ENCODE results near the gene FAIM2.

The FAIM2 gene

GRCh38 chr12:49903700-49904423 lies at the start of gene FAIM2:
Gene FAIM2, minus strand, starts transcription at chr12:49903900. Its CDS starts 108 bp downstream, at chr12:49903792.
- DNase-seq (ENCODE audit: low spot score) (no peak), FAIRE-seq (no peak)

DNA sequence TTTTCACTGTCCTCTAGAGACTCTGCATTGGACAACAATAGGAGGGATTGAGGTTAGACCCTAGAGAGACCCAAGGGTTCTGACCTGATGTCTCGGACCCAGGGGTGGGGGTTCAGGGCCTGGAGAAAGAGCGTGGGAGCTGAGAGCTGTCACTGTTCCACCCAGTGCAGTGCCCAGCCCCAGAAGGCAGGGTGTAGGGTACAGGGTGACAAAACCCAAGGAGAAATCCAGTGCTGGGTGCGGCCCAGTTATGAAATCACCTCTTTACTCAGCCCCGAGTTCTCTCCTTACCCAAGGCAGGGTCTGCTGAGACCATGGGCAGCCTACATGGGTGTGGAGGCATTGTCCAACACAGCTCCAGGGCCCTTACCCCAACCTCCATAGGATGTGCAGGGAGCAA lies 49.5 kb upstream of the FAIM2 start:
- DNase-seq (ENCODE audit: low spot score), result no peak
- FAIRE-seq, result no peak

DNA sequence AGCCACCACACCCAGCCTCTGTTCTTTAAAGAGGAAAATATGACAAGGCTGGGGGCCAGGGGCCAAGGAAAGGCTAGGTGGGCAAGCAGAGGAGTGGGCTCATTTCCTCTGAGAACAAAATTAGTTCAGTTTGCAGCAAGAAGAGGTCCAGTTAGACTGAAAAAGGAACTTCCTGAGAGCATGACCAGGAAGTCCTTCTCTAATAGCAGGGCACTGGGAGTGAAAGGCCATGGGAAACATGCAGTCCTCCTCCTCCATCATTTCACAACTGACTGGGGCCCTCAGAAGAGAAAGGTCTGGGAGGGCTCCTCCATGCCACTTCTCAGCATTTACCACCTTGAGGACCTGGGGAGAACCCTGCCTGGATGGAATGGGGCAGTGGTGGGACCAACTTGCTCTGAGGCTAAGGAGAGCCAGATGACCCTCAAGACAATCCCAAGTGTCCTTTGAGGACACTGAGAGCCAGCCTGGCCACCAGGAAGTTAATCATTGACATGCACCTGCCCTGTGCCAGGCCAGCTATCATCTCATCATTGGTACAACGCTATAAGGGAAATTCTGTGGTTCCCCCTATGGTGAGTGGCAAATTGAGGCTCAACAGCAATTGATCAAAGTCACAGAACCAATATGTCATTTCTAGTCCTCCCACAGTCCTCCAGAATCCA lies 48.8 kb upstream of the FAIM2 start:
- FAIRE-seq (no peak), DNase-seq (ENCODE audit: low spot score) (no peak)

- DNase-seq (ENCODE audit: low spot score) (no peak), FAIRE-seq (no peak)
Measured at GRCh38 chr12:49951411-49952240, 47.9 kb upstream of the FAIM2 start.

DNA sequence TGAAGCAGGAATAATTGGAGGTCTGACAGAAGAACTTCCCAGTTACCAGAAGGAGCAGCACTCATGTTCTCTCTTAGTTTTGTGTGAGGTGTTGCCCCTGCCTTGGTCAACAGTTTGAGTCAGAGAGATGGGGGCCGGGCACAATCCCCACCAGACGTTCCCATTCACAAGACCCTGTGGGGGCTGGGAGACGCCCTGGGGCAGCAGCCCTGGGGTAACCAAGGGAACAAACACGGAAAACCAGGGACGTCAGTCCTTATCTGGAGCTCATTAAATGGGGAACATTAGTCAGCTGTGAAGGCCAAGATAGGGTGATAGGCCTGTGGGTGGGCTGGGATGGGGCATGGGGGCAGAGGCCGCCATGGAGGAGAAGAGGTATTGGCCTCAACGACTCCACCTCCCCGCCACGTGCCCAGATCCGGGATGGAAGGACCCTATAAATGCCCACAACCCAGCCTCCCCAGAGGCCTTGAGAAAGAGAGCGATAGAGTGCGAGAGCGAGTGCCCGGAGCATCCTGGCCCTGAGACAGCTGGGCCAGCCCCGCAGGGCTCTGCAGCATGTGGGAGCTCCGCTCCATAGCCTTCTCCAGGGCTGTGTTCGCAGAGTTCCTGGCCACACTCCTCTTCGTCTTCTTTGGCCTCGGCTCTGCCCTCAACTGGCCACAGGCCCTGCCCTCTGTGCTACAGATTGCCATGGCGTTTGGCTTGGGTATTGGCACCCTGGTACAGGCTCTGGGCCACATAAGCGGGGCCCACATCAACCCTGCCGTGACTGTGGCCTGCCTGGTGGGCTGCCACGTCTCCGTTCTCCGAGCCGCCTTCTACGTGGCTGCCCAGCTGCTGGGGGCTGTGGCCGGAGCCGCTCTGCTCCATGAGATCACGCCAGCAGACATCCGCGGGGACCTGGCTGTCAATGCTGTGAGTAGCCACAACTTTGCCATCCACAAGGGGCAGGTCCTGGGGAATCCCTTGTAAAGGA lies 46.9 kb upstream of the FAIM2 start, which contains the start of gene AQP2:
AQP2 (plus strand) TSS at position 465 of the 979 bp plus-strand sequence; CDS start at position 559, 94 bp downstream.
- FAIRE-seq, result no peak
- DNase-seq (ENCODE audit: low spot score), result no peak

DNA sequence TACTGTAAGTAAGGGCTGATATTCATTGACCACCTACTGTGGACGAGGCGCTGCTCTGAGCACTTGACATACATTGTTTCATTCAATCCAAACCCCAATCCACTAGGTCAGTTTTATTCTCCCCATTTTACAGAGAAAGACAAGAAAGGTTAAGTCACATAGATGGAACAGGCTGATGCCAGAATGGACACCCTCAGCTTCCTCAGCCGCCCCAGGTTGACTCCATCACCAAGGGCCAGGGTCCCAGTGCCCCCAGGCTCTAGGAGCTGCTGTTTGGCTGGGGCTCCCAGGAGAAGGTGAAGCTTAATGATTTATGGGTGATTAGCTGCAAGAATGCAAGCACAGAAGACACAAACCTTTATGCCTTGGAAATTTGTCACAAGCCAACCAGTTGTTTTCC lies 46.2 kb upstream of the FAIM2 start:
- FAIRE-seq (no peak), DNase-seq (ENCODE audit: low spot score) (no peak)

DNA sequence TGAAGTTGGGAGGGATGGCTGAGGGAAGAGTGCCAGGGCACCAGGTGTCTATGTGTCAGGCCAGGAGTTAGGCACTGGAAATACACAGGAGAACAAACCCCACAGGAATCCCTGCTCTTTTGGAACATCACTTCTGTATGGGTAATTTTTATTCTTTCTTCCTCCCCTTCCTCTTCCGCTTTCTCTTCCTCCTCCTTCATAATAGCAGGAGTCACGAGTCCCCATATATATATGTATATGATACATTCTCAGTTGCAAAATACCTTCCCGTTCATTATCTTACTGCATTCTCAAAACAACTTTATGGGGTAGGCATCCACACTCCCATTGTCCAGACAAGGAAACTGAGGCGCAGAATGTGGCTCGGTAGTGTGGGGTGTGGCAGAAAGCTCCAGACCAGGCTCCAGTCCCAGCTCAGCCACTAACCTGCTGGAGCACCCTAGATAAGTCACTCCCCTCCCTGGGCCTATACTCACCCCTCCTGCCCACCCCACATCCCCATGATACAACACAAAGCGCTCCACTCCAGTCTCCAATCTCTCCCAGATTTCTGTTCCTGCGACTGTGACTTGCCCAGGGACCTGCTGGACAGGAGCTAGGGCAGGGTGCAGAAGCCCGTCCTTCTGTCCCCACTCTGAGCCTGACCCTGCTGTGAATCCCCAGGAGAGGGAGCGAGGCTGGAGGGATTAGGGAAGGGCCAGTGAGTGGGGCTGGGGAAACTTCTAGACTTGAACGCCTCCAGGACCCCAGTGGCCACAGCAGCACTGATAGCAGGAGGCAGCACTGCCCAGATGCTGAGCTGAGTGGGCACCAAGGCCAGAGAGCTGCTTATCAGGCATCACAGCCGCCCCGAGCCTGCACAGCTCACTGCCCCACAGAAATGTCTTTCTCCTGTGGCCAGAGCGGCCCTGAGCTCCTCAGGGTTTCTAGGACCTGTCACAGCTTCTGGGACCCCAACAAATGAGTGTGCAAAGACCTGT lies 45.5 kb upstream of the FAIM2 start:
- no peak for DNase-seq (ENCODE audit: low spot score)
- FAIRE-seq, result no peak

DNA sequence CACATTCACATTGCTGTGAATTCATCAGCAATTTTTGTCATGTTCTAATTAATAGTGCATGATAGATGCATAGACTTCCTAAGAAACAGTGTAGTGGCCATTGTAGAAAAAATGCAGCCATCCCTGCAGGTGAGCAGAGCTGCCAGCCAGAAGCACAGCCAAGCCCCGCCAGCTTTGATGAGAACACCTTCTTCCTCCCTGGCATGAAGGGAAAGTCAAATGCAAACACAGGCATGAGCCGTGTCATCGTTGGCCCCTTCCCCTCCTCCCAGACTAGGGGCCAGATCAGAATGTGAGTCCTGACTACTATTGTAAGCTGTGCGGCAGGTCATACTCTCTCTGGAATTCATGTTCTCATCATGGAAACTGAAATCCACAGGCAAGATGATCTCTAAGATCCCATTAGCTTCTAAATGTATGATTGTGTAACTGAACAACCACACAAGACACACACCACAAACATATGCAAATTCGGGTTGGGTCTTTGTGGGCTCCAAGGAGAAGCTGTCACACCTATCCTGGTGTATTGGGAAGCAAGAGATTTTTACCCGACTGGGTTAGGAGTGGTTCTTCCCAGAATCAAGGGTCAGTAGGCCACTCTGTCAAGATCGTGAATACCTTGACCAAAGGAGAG lies 44.0 kb upstream of the FAIM2 start:
- no peak for DNase-seq (ENCODE audit: low spot score)
- no peak for FAIRE-seq

- DNase-seq (ENCODE audit: low spot score) (no peak), FAIRE-seq (no peak)
Measured at GRCh38 chr12:49946497-49946896, 42.8 kb upstream of the FAIM2 start.

DNA sequence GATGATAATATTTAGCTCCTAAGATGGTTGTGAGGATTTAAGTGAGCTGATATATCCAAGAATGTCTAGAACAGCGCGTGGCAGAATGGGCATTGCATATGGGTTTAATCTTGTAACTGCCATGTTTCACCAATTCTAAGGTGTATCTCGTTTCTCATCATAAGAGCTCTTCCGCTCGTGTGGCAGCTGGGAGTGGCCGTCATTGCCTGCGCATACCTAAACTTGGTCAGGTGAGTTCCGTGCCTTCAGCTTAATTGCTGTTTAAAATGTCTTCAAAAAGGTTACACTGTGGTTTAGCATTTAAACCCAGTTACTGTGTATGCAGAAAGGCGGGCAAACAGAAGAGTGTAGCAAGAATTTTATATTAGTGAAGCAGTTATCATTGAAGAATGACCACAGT lies 42.4 kb upstream of the FAIM2 start:
- no peak for DNase-seq (ENCODE audit: low spot score)
- no peak for FAIRE-seq

DNA sequence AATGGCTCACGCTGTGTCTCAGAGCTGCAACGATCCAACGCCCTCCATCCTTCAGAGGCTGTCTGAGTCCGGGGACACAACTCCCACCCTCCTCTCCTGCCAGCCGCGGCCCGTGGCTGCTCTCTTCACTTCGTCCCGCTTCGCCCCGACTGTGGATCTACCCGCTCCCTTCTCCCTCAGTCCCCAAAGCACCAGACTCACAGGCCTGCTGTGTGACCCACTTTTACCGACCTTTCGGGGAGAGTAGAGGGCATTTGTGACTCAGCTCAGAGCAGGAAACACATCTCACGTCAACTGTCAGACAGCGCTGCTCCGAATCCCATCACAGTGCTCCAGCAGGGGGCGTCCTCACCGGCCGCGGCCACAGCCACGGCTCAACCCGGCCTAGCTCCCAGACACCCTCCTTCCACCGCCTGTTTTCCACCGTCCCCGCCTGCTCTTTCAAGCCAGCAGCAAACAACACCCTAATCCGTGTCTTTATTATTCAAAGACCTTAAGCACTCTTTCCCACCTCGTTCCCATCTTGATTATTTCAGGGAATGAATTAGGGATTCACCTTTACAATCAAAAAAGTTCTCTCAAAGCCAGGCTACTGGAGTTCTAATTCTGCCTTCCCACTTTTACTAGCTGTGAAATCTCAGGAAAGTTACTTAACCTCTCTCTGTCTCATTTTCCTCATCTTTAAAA lies 41.8 kb upstream of the FAIM2 start:
- FAIRE-seq (no peak), DNase-seq (ENCODE audit: low spot score) (peak; percentile 53)

DNA sequence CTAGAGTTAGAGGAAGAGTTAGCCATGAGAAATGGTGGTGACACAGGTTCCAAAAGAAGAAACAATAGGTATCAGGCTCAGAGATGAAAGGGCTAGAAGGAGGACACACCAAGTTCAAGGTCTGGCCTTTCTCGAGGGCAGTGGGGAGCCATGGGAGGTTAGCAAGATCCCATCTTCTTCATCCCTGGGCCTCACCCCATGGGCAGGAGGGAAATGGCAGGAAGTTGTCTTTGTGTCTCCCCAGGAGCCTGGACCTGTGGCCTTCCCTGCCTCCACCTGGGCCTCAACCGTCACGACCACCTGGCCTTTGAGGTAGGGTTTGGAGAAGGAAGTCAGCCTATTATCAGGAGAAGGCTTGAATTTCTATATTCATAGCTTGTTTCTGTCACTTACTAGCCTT lies 41.0 kb upstream of the FAIM2 start:
- no peak for DNase-seq (ENCODE audit: low spot score)

GRCh38 chr12:49944046-49944445 lies 40.3 kb upstream of the FAIM2 start:
- FAIRE-seq, result no peak

More for the DNA sequence above, 41.0 kb upstream of the FAIM2 start:
- no peak for FAIRE-seq

GRCh38 chr12:49943625-49943960 lies 39.9 kb upstream of the FAIM2 start:
- FAIRE-seq (no peak), DNase-seq (ENCODE audit: low spot score) (no peak)

More at GRCh38 chr12:49944046-49944445, 40.3 kb upstream of the FAIM2 start:
- no peak for DNase-seq (ENCODE audit: low spot score)

DNA sequence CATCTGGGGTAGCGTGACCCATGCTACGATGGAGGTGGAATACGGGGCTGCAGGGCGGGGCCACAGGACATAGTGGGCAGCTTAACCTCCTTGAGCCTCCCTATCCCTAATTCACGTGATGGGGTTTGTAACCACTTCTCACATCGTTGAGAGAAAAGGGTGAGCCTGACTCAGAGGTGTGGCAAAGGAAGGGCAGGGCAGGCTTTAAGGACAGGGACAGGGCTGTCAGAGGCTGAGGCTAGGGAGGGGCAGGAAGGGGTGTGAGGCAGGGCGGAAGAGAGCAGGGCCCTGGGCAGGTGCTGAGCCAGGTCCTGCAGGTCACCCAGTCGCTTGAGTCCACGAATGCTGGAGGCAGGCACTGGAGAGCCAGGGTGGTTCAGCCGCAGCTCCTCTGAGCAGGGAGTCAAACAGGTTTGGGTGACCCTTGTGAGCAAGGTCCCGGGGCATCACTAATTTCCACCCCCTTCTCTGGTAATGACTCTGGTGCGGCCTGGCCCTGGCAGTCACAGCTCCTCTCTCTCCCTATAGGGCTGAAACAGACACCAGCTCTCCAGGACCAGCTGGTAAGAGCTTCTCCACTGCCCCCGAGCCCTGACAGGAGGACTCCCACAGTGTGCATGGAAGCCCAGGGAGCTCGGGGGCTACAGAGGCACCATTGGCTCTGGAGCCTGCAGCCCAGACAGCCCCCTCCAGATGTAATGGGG lies 39.4 kb upstream of the FAIM2 start:
- no peak for FAIRE-seq
- DNase-seq (ENCODE audit: low spot score), result no peak

GRCh38 chr12:49942512-49942893 lies 38.8 kb upstream of the FAIM2 start:
- no peak for FAIRE-seq

GRCh38 chr12:49941556-49942511 lies 38.1 kb upstream of the FAIM2 start:
- DNase-seq (ENCODE audit: low spot score) (no peak), FAIRE-seq (no peak)

More at GRCh38 chr12:49942512-49942893, 38.8 kb upstream of the FAIM2 start:
- no peak for DNase-seq (ENCODE audit: low spot score)

Measured in RCC 7860 (cell line).